HTERT RPE-1 (cell line): ENCODE results near the gene C1orf210.

Source experiments
- in situ Hi-C: fragments of 300-500 bp; cut with MboI; formaldehyde crosslinking; loops from 4 replicates; pipeline ENCODE4 v1.14.3; 2020; ENCODE audit warnings: low sequenced_read_pairs

C1orf210 gene

DNA sequence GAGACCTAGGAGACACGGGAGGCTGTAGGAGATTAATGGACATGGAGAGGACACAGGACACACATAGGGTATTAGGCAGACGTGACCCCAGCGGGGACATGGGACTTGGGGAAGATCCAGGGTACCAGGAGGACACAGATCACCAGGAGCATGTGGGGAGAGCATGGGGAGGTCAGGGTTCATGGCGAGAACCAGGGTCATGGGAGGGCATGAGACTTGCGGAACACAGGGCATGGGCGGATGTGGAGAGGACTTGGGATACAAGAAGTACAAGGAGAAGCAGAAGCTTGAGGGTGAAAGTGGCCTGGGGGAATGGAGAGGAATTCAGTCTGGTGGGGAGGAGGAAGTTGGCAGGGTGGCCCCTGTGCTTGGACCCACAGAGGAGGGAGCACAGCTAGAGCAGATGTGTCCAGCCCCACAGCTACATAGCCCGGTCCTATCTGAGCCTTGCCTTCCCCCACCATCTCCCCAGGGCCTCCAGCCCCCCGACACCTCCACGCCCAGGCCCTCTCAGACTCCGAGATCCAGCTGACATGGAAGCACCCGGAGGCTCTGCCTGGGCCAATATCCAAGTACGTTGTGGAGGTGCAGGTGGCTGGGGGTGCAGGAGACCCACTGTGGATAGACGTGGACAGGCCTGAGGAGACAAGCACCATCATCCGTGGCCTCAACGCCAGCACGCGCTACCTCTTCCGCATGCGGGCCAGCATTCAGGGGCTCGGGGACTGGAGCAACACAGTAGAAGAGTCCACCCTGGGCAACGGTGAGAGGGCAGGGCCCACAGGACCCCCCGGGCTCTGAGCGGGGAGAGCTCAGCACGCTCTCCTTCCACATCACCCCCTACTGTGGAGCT lies 27.5 kb upstream of the C1orf210 start:
- in situ Hi-C loops = no loop called here

DNA sequence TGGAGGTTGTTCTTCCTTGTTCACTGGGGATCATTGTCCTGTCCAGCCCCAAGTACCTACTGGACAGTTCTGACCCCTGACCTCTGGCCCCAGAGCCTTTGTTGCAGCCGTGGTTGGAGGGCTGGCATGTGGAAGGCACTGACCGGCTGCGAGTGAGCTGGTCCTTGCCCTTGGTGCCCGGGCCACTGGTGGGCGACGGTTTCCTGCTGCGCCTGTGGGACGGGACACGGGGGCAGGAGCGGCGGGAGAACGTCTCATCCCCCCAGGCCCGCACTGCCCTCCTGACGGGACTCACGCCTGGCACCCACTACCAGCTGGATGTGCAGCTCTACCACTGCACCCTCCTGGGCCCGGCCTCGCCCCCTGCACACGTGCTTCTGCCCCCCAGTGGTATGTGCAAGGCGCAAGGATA lies 26.8 kb upstream of the C1orf210 start:
- in situ Hi-C loops = no loop called here

DNA sequence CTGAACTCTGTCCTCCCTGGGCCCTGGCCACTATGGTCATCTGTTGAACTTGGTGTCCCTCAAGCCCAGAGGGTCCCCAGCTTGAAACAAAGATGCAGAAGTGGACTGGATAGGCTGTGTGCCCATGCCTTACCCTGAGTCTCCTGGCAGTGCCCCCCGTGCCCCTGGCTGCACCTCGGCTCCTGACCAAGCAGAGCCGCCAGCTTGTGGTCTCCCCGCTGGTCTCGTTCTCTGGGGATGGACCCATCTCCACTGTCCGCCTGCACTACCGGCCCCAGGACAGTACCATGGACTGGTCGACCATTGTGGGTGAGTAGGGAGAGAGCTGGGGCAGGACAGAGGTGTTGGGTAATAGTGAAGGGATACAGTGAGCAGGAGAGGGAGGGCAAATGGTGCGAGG lies 26.1 kb upstream of the C1orf210 start:
- in situ Hi-C loops = no loop called here

DNA sequence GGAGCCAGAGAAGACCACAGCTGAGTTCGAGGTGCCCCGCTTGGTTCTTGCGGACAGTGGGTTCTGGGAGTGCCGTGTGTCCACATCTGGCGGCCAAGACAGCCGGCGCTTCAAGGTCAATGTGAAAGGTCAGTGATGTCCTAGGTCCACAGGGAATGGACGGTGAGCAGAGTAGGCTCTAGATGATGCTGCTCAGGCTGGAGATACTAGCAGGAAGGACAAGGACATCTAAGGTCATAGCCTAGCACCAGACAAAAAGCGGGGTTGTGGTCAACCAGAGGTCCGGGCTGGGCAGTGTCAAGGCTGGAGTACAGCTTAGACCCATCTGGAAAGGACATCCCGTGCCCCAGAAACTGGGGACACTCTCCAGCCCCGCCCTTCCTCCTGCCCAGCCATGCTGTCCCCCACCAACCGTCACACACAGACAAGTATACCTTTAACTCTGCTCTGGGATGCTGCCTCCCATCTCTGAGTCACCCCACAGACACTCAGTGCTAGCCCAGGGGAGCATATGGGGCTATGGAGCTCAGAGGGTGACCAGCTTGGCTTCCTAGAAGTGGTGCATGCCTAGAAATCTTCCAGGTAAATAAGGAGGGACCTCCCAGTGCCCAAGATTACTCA lies 24.1 kb upstream of the C1orf210 start:
- in situ Hi-C loops = no loop called here

DNA sequence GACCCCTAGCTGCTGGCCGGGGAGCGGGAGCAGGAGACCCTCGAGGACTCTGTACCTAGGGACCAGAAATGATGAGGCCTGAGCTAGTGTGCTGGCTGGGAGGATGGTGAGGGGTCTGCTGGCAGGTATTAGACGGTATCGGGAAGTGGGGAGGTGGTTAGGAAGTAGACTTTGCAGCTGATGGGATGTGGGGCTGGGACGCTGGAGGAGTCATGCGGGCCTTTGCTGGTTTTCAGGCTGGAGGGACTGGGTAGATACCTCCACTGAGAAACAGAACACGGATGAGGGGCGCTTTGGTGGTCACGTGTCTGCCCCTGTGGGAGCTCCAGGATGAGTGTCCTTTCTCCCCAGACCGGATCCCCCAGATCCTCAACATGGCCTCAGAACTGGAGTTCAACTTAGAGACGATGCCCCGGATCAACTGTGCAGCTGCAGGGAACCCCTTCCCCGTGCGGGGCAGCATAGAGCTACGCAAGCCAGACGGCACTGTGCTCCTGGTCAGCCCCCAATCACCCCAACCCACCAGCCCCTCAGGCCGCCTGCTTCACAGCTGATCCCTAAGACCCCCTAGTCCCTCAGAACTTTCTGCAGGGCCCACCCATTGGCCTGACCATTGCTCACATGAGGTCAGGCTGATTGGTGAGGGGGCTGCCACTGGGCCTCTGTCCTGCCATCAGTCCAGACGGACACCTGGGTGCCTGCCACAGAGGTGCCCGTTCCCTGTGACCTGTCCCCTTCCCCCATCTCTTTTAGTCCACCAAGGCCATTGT lies 23.4 kb upstream of the C1orf210 start:
- in situ Hi-C loops = no loop called here

DNA sequence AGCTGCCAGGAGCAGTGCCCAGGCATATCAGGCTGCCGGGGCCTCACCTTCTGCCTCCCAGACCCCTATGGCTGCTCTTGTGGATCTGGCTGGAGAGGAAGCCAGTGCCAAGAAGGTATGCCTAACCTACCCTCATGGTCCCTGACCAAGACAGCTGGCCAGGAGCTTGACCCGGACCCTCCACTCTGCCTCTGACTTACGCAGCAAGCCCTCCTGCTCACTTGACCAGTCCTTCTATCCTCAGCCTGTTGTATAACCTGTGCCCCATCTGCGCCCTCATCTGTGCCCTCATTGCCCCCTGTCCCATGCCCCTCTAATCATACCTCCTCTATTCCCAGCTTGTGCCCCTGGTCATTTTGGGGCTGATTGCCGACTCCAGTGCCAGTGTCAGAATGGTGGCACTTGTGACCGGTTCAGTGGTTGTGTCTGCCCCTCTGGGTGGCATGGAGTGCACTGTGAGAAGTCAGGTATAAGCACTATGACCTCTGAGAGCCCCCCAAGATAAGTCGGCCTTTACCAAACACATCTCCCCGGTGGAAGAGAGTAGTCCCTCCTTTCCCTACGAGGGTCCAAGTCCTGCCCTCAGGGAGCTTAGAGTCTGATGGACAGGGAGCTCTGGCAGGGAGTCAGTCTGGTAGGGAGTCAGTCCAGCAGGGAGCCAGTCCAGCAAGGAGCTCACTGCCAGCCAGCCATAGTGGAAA lies 22.2 kb upstream of the C1orf210 start:
- in situ Hi-C loops = no loop called here

DNA sequence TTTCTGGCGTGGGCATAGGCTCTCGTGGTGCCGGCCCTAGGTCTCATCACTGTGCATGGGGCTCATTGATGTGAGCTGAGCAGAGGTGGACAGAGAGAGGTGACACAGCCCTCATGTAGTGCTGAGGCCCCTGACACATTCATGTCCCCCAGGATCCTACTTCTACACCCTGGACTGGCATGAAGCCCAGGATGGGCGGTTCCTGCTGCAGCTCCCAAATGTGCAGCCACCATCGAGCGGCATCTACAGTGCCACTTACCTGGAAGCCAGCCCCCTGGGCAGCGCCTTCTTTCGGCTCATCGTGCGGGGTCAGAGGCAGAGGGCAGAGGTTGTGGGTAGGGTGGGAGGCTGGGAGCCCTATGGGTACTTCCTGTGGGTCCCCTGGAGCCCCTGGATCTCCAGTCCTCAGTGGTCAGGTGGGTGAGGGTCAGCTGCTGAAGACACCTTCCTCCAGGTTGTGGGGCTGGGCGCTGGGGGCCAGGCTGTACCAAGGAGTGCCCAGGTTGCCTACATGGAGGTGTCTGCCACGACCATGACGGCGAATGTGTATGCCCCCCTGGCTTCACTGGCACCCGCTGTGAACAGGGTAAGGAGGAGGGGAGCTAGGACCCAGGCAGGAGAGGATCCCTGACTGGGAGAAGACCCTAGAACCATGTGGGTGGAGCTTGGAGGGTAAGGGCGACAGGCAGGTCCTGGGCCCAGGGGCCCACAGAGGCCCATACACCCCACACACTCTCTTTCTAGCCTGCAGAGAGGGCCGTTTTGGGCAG lies 21.5 kb upstream of the C1orf210 start:
- in situ Hi-C loops = no loop called here

DNA sequence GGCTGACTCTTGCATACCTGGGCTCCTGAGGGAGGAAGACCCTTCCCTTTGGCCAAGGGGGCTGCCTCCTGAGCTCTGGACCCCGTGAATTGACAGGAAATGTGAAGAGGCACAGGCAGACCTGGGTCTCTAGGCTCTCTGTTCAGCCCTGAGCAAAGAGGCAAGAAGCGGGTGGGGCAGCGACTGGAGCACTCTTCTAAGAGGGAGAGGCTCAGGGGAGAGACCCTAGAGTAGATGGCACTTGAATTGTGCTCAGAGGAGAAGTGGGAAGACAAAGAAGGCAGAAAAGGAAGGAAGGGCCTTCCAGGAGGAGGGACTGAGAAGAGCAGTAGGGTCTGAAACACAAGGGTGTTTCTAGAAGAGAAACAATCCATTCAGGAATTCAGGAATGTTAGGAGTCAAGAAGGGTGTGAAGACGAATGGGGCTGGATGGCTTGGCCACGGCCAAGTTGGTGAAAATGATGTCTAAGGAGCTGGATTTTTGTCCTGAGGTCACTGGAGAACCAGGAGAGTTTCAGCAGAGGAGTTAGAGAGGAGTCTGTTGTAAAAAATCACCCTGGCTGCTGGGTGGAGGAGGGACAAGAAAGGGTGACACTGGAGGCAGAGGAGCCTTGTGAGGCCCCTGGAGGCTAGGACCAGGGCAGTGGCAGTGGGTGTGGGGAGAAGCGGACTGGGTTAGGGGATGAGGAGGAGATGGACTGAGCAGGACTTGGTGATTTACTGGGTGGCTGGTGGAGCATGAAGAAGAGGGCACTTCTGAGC lies 20.7 kb upstream of the C1orf210 start:
- in situ Hi-C loops = no loop called here

DNA sequence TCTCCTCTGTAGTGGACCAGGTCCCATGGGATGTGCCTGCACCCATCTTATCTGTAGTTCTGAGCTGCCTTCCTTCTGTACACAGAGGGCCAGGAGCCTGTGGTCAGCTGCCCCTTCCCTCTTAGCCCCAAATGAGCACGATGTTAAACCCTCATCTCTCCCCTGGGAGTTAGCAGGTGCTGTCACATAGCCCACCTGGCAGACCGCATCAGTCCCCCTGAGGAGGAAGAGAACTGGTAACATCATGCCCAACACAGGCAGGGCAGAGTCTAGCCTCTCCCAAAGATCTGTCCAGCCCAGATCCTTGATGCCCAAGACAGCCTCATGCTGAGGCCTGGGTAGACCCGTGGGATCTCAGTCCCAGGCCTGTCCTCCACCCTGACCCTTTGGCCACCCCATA lies 20.1 kb upstream of the C1orf210 start:
- in situ Hi-C loops = no loop called here

DNA sequence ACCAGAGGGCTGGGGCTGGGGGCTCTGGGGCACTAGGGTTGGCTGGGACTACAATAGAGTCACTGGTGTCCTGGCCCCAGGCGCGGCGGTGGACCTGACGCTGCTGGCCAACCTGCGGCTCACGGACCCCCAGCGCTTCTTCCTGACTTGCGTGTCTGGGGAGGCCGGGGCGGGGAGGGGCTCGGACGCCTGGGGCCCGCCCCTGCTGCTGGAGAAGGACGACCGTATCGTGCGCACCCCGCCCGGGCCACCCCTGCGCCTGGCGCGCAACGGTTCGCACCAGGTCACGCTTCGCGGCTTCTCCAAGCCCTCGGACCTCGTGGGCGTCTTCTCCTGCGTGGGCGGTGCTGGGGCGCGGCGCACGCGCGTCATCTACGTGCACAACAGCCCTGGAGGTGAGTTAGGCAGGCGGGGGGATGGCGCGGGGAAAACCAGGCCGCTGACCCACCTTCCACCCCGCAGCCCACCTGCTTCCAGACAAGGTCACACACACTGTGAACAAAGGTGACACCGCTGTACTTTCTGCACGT lies 19.5 kb upstream of the C1orf210 start:
- in situ Hi-C loops = no loop called here

DNA sequence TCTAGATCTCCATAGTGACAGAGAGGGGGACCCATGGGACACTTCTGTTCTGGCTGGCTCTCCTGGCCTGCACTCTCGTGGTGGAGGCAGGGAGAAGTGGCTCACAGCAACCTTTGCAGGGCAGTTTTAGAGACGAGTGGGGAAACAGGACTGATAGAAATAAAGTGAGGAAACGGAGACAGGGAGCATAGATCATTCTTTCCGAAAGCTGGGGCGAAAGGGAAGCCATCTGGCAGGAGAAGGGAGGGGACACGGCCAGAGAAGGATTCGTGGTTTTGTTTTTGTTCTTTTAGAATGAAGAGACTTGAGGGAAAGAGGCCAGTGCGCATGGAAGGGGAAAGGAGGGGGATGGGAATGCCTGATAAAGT lies 18.9 kb upstream of the C1orf210 start:
- in situ Hi-C loops = no loop called here

DNA sequence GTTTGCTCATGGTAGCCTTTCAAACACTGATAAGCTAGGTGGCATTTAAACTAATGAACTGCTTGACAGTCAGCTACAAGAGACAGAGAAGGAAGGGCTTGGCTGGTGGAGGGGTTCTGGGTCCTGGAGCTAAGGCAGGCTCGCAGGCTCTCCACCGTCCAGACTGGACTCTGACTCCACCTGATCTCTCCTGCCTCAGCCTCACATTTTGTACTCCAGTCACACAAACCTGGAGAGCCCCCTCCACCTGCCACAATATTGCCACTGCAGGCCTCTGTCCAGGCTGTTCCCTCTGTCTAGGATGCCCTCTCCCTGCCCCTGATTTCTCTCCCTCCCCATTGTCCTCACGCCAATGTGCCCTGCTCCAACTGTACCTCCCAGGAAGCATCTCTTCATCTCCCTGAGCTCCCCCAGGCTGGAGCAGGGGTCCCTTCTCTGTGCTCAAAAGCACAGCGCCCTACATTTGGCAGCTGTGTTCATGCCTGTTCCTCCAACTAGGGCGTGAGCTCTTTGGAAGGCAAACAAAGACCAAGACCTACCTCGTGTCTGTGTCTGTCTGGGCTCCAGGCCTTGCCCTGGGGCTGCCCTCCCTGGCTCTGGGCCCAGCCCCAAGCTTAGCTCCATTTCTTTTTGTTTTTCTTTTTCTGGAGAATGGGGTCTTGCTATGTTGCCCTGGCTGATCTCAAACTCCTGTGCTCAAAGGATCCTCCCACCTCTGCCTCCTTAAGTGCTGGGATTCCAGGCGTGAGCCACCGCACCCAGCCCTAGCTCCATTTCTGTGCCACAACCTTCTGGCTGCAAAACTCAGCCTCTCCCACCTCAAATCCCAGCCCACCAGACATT lies 18.3 kb upstream of the C1orf210 start:
- in situ Hi-C loops = no loop called here

DNA sequence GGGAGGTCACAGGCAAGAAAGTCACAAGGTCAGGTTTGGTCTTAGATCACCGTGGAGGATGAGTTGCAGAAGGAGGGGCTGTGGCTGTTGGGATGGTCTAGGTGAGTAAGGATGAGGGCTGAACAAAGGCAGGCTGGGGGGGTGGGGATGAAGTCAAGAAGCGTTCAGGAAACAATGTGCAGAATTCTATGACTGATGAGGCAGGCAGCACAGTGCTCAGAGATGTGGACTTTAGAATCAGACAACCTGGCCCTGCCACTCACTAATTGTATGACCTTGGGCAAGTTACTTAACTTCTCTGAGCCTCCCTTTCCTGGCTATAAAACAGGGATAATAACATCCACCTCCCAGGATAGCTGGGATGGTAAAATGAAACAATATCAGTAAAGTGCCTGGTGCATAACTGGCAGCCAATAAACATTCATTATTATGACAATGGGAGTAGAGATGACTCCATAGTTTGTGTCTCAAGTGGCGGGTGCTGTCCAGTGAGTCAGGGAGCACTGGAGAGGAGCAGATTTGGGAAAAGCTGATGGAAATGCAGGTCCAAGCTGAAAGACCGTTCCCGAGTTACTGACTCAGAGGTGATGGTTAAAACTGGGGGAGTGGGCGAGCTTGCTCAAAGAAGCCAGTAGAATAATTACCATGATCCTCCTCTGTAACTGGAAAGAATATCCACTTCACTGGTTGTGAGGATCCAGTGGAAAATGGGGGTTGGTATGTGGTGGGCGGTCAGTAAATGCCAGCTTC lies 17.5 kb upstream of the C1orf210 start:
- in situ Hi-C loops = no loop called here

DNA sequence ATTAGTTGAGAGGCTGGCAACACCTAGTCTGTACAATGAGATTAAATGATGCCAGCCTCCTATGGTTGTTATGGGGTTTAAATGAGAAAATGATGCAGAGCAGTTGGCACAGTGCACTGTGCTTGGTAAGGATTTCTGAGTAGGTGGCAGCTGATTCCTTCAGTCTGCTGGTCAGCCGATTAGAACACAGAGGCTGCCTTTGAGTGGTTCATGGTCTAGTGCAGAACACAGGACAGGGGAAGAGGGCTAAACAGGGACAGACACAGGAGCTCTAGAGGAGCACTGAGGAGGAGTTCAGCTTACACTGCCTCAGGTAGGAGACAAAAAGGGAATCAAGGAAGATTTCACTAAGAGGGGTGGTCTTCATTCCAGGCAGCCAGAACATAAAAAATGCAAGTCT lies 16.8 kb upstream of the C1orf210 start:
- in situ Hi-C loops = no loop called here

DNA sequence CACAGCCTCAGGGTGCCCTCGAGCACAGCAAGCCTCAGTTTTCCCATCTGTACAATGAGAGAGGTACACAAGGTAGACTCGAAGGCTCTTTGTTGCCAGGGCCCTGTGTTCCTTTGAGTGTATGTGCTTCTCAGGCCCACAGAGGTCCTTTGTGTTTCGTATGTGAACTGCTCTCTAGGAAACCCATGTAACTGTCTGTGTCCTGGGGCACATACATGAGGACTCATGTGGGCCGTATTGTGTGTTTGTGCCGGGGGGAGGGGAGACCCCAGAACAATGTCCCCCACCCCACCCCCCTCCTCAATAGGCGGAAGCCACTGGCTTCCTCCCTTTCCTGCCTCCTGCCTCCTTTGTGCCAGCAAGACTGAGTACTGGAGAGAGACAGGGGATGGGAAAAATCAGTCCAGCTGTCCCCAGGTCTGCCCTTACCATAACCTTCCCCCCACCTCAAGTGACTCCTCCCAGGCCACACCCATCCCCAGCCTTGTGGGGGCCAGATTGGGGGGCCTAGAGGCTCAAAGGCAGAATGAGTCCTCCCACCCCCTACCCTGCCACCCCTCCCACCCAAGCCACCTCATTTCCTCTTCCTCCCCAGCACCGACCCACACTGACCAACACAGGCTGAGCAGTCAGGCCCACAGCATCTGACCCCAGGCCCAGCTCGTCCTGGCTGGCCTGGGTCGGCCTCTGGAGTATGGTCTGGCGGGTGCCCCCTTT lies 15.2 kb upstream of the C1orf210 start, which contains the start of gene TIE1:
Gene TIE1, plus strand, starts transcription at position 605 of the 717 bp plus-strand sequence. Its CDS starts 90 bp downstream, at position 695.
- in situ Hi-C loops = no loop called here

DNA sequence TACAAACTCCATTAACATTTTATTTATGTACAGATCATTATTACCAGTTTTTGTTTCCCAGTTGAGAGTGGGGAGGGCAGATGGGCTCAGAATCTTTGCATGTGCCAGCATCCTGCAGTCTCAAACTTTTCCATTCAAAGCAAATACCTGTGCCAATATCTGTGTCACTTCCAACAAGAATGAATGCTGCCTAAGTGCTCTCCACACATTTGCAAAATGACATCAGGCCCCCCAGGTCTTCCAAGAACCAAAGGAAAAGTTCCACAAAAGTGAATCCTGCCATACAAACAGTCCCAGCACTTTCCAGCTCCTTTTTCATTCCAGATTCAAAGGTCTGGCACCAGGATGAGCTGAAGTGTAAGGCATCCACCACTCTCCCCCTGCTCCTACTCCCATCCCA lies 13.7 kb upstream of the C1orf210 start:
- in situ Hi-C loops = no loop called here

DNA sequence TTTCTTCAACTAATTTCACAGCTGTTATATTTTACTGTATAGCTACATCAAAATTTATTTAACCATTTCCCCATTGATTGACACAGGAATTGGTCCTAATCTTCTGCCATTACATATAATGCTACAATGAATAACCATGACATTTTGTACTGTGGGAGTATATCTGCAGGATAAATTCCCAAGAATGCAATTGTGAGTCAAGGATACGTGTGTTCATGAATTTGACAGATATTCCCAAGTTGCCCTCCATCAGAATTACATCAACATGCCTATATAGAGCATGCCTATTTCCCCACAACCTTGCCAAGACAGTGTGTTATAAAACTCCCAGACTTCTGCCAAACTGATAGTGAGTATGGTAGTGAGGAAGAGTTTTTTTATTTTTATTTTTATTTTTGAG lies 12.7 kb upstream of the C1orf210 start:
- in situ Hi-C loops = no loop called here
